Endometrium (tissue), 2 donors: Measurements from ENCODE around the gene SGF29.
"Not testable (repeated sequence)": the region's sequence is repeated elsewhere in the genome, so short reads cannot be mapped to it uniquely, and the experiment has no call there.

ENCODE experiments used
- FAIRE-seq: peaks from 2 replicates; lab custom pipeline; 2012; peaks lifted over from hg19 to GRCh38; lab: Jason Lieb, UNC
- donor health status: control.
- donor health status: control.

SGF29 gene

DNA sequence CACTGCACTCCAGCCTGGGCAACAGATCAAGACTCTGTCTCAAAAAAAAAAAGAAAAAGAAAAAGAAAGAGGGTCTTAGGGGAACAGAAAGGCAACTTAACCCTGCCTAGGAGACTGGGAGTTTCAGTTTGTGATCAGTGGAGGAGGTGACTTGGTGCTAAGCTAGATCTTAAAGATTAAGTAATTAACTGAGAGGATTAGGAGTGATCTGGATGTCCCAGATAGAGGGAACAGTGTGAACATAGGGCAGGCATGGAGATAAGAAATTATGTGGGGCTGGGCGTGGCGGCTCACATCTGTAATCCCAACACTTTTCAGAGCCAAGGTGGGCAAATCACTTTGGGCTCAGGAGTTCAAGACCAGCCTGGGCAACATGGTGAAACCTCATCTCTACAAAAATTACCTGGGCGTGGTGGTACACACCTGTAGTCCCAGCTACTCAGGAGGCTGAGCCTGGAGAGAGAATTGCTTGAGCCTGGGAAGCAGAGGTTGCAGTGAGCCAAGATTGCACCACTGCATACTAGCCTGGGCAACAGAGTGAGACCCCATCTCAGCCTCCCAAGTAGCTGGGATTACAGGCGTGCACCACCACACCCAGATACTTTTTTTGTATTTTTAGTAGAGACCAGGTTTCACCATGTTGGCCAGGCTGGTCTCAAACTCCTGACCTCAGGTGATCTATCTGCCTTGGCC is 12.7 kb downstream of the SGF29 start:
- FAIRE-seq = not testable (repeated sequence)

DNA sequence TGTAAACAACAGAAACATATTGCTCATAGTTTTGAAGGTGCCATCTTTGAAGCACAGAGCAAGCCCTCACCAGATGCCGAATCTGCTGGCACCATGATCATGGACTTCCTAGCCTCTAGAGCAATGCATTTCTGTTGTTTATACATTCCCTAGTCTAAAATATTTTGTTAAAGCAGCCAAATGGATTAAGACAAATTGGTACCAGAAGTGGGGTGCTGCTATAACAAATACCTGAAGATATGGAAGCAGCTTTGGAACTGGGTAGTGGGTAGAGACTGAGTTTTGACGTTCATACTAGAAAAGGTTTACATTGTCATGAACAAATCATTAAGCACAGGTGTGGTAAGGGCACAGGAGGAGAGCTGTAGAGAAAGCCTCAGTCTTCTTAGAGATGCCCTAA is 13.6 kb downstream of the SGF29 start:
- FAIRE-seq = no peak

DNA sequence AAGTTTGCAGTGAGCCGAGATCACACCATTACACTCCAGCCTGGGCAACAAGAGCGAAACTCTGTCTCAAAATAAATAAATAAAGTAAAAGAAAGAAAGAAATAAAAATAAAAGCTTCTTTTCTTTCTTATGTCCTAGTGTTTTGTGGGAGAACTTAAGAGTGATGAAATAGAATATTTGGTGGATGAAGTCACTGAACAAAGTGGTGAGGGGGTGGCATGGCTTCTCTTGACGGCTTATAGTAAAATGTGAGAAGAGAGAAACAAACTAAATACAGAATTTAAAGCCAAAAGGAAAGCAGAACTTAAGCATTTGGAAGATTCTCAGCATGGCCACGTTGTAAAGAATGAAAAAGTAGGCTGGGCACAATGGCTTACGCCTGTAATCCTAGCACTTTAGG is 15.3 kb downstream of the SGF29 start:
- no peak for FAIRE-seq

DNA sequence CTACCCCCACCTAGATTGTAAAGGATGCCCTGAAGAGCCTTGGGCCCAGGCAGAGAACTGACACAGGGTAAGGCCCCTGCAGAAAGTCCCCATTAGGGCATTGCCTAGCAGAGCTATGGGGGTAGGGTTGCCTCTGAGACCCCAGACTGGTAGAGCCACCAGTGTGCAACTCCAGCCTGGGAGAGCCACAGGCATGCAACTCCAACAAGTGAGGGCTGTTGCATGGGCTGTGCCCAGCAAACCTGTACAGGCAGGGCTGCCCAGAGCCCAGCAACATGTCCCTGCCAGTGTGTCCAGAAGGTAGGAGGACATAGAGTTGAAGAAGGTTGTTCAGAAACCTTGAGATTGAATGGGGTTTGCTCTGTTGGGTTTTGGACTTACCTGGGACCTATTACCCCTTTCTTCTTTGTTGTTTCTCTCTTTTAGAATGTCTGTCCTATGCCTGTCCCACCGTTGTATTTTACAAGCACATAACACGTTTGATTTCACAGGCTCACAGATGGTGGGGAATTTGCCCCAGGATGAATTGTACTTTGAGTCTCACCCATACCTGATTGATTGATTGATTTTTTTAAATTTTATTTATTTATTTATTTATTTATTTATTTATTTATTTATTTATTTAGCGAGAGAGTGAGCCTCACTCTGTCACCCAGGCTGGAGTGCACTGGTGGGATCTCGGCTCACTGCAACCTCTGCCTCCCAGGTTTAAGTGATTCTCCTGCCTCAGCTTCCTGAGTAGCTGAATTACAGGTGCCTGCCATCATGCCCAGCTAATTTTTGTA is 16.4 kb downstream of the SGF29 start:
- FAIRE-seq = no peak

DNA sequence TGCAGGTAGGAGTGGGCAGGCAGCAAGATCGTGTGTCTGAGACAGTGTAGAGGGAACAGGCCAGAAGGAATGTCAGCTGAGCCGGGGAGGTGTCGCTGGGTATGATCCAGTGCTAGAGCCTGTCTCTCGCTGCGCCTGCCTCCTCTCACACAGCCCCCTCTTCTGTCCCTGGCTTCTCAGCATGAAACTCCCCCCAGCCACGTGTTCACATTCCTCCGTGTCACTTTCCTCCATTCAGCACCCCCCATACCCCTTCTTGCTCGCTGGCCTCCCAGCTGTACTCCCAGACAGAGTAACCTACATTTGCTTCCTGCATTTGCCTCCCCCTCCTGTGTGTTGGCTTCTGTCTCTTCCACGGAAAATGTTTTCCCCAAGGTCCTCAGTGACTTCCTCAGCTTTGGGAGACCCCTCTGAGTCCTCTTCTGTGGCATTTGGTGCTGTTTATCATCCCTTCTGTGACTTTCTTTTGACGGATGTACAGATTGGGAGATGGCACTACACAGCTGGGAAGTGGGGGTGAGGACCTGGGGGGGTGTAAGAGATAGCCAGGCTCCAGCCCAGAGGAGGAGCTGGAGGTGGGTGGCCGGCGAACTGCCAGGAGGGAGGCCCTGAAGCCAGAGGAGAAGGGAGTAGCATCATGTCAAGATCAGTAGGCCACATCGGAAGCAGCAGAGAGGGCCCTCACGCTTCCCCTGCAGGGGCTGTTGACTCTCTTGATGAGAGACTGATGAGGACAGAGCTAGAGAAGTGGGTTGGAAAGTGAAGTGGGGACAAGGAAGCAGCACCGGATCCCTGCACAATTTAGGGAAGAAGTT is 19.2 kb downstream of the SGF29 start:
- no peak for FAIRE-seq

DNA sequence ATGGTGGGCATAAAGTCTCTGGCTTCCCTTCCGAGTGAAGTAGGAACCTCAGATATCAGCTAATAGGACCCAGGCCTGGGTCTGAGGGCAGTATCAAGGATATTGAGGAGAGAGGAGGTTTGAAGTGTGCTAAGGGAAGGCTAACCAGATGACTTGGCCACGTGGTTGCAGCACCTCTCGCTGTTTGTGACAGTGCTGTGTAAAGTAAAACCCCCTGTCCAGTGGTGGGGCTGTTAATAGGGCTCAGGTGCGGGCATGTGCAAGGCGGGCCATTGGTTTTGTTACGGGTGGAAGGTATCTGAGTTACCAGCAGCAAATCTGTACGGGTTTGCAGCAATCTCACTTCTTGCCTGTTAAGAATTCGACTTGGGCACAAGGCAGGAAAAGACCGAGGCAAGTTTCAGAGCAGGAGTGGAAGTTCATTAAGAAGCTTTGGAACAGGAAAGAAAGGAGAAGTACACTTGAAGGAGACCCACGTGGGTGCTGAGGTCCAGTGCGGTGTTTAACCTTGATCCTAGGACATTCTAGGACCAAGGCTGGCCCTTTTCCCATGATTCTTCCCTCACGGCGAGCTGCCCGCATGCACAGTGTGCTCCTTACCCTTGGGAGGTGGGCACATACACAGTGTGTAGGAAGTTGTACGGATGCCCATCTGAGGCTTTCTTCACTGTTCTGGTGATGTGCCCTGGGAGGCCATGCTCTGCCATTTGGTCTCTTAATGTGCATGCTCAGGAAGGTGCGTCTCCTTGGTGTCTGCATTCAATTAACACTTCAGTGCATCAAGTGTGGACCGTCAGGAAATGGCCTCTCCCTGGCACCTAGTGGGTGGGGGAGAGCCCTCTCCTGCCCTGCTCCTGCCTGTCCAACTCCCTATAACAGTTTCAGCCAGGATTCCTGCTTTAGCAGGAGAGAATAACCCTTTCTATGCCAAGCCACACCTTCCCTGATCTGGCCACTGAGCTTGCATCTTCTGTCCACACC is 20.3 kb downstream of the SGF29 start:
- FAIRE-seq = no peak

DNA sequence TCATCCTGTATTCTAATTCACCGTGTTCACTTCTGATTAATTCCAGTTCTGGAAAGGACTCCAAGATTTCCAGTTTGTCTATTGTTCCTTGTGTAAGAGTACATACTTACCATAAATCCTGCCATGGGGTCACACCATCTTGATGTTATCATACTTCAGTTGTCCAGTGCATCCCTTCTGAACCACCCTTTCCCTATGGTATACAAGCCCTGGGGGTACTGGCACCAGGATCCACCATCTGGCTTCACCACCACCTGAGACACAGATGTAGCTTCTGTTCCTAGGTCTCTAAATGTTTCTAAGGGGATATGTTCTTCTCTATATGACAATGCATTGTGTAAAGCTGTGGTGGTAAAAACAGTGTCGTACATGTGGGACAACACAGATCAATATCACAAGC is 21.2 kb downstream of the SGF29 start:
- FAIRE-seq = no peak

DNA sequence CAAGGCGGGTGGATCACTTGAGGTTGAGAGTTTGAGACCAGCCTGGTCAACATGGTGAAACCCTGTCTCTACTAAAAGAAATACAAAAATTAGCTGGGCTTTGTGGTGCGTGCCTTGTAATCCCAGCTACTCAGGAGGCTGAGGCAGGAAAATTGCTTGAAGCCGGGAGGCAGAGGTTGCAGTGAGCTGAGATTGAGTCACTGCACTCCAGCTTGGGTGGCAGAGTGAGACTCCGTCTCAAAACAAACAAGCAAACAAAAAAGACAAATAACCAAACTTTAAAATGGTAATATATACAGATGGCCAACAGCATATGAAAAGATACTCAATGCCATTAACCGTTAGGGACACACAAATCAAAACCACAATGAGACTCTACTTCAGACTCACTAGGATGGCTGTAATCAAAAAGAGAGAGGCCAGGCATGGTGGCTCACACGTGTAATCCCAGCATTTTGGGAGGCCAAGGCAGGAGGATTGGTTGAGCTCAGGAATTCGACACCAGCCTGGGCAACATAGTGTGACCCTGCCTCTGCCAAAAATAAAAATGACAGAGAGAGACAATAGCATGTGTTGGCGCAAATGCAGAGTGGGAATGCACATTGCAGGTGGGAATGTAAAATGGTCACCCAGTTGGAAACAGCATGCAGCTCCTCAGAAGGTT is 21.9 kb downstream of the SGF29 start:
- FAIRE-seq = no peak

DNA sequence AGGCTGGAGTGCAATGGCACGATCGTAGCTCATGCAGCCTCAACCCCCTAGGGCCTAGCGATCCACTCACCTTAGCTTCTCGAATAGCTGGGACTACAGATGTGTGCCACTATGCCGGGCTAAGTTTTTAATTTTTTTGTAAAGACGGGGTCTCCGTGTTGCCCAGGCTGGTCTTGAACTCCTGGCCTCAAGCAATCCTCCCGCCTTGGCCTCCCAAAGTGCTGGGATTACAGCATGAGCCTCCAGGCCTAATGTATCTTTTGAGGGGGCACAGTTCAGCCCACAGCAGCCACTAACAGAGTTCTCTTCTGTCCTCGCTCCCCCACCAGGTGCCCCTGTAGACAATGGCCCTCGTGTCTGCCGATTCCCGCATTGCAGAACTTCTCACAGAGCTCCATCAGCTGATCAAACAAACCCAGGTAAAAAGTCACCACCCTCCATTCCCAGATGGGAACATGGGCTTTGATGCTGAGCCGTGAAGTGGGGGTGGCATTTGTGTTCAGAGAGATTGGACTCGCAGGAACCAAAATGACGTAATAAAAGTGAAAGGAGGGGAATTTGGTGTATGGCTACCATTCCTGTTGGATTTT is 27.1 kb downstream of the SGF29 start:
- no peak for FAIRE-seq

DNA sequence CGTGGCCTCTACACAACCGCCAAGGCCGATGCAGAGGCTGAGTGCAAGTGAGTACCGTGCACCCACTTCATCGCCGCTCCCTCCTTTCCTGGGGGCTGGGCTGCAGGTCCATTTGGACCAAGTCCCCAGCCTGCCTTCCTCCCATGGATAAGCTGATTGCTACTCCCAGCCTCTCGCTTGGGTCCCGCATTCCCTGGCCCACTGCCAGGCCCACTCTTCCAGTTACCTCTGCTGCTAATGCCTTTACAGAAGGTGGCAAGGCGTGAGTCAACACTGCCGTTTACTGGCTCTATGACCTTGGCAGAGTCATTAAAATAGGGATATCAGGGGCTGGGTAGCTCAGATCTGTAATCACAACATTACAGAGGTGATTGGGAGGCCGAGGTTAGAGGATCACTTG is 32.0 kb downstream of the SGF29 start:
- no peak for FAIRE-seq

DNA sequence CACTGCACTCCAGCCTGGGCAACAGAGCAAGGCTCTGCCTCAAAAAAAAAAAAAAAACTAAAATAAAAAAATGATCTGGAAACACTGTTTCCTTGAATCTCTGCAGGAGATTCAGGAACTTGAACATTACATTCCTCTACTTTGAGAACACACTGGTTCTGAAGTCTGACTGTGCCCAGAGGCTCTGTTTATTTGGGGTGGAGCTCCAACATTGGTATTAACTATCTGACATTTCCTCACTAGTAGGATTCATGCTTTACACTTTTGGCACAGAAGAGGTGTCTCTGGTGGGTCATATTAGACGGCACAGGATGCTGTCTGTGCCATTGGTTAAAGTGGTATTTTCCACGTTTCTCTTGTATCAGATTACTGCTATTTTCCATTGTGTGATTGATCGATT is 32.7 kb downstream of the SGF29 start:
- FAIRE-seq = no peak

DNA sequence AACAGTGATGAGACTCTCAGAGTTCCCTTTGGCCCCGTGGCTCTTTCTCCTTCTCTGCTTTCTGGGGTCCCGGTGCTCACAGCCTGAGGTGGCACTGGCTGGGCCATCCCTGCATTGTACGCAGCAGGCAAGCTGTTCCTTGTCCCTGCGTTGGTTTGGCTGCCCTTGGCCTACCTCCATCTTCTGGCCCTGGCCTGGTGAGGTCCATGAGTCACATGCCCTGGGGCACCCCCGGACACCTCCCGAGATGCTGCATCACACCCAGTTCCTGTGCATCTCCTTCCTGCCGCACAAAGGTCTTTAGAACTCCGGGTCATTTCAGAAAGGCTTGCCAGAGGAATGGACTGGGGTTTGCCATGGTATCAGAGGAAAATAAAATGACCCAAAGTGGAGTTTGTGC is 33.7 kb downstream of the SGF29 start:
- no peak for FAIRE-seq

DNA sequence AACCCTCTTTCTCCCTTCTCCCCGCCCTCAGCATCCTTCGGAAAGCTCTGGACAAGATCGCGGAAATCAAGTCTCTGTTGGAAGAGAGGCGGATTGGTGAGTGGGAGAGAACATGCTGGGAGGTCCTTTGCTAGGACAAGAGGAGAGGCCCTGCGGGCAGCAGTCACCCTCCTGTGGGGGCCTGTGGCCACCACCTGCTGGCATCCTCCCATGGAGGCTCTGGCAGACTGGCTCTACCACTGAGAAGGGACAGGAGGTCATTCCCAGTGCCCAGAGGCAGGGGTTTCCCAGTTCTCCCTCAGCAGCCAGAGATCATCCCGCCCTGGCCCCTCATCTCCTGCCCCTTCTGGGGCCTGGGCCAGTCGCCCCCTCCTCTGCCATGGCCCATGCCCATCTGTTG is 35.3 kb downstream of the SGF29 start:
- FAIRE-seq = no peak

DNA sequence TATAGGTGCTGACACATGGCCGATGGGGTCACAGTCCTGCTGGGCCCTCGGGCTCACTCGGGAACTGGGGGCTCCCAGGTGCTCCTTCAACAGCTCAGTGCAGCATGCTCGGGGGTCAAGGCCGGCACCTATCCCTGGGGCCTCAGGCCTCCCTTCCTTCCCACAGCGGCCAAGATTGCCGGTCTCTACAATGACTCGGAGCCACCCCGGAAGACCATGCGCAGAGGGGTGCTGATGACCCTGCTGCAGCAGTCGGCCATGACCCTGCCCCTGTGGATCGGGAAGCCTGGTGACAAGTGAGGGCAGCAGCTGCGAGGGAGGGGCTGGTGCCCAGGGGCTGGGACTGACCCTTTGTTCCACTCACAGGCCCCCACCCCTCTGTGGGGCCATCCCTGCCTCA is 36.2 kb downstream of the SGF29 start:
- FAIRE-seq = no peak

DNA sequence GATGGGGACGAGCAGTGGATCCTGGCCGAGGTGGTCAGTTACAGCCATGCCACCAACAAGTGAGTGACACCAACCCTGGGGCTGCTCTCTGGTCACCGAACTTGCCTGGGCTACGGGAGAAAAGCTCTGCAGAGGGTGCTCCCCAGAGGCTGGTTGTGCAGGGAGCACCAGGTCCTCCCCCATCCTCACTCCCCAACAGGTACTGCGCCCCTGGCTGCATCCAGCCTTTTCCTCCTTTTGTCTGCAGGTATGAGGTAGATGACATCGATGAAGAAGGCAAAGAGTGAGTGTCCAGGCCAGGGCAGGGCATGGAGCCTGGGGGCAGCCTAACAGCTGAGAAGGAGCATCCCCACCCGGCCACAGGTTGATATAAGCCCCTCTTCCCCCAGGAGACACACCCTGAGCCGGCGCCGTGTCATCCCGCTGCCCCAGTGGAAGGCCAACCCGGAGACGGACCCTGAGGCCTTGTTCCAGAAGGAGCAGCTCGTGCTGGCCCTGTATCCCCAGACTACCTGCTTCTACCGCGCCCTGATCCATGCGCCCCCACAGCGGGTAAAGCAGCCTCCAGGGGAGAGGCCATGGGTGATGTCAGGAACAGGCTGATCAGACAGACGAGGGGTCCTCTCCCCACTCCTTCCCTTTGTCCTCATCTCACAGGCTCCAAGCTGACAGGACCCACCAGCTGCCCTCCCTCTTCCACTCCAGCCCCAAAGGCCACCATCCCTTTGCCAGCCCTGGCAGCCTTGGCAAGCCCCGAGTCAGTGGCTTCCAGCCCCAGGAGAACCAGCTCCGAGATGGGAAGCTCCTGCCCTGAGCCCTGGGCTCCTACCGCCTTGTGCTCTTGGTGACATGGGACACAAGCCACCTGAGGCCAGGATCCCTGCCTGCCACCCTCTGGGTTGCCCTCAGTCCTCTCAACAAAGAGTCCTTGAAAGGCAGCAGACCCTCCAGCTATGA is 36.9 kb downstream of the SGF29 start:
- no peak for FAIRE-seq

DNA sequence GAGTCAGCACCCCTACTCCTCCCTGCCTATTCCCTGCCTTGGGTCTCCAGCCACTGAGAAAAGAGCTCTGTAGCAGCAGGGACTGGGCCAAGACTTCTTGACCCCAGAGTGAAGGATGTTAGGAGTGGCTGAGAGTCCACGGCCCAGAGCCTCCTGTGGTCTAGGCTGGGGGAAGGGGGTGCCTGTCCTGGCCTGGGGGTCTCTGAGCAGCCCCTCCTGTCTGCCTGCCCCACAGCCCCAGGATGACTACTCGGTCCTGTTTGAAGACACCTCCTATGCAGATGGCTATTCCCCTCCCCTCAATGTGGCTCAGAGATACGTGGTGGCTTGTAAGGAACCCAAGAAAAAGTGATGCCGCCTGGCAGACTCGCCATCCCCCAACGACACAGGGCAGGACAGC is 37.6 kb downstream of the SGF29 start:
- FAIRE-seq = no peak

DNA sequence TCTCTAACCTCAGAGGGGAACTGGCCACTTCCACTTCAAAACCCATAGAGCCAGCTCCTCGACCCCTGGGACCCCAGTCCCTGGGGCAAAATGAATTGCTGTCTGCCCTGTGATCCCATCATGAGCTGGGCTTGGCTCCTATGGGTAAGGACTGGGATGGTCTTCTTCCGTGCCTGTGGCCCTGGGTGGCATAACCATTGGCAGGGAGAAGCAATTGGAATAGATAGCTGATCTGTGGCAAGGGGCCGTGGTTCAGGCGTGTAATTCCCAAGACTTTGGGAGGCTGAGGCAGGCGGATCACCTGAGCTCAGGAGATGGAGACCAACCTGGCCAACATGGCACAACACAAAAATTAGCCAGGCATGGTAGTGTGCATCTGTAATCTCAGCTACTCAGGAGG is 38.8 kb downstream of the SGF29 start:
- FAIRE-seq = no peak

DNA sequence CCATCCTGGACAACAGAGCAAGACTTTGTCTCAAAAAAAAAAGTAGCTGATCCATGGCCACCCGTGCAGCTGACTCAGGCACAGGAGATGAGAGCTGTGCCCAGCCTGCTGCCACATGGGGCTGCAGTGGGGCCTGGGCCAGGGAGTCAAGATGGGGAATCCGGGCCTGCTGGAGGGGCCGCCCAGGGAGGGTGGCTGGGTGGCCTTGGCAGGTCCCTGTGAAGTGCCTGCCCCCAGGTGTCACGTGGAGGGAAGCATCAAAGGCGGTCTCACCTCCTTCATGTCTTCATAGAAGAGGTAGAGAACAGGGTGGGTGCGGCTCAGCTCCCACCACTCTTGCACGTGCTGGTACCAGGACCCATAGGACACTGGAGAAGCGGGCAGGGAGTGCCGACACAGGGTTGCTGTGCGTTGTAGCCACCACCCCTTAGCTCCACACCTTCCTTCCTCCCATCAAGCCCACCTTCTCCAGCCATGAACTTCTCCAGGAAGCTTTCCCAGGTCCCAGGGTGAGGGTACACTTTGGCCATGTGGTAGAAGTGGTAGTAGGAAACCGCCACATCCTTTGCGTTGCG is 39.3 kb downstream of the SGF29 start:
- FAIRE-seq = no peak

DNA sequence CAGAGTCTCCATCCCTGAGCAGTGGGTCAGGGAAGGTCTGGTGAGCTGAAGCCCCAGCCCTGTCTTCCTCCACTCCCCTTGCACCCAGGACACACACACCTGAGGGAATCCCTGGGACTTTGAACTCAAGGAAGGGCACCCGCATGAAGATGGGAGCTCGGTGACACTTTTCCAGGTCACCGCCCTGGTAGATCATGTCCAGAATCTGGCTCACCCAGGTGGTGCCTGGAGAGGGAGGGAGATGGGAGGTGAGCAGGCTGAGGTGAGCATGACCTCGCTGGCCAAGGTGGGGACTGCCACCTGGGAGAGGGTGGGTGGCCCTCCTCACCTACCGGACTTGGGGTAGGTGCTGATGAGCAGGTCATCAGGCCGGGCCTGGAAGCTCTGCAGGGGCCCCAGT is 41.7 kb downstream of the SGF29 start:
- FAIRE-seq = not testable (repeated sequence)
